Activated CD8-positive, alpha-beta memory T cell treated with anti-CD3 and anti-CD28 coated beads, Interleukin-2, amount 10 ng/mL, durations not matched to agents 7 days and 5 days (primary cell): ENCODE results near the gene FUS. TPM values are rescaled to one million over a fixed set of nuclear protein-coding genes. Genes with fewer than 3 reads are reported as not detected.

Experiments
- ATAC-seq: fragments of 150-1000 bp; cut with Tn5 transposase; one replicate; pipeline ENCODE4 v1.10.0; 2021; ENCODE audit warnings: moderate library complexity
- CTCF ChIA-PET: fragments of 350-600 bp; sonication (Branson Sonifier 250); formaldehyde crosslinking; loops from one replicate; lab custom pipeline; 2021; ENCODE audit warnings: antibody characterized with exemption; lab: Charles Lee
- DNase-seq: peaks from one replicate; pipeline ENCODE4 v3.0.0-alpha.2; 2020
- H3K27ac Mint-ChIP-seq: one replicate; pipeline ENCODE4 v1.8.0; 2021; ENCODE audit warnings: mild to moderate bottlenecking, mixed read lengths
- H3K27me3 Mint-ChIP-seq: one replicate; pipeline ENCODE4 v1.8.0; 2021; ENCODE audit warnings: mixed read lengths
- H3K36me3 Mint-ChIP-seq: one replicate; pipeline ENCODE4 v1.8.0; 2021; ENCODE audit warnings: mild to moderate bottlenecking, mixed read lengths
- H3K4me1 Mint-ChIP-seq: one replicate; pipeline ENCODE4 v1.8.0; 2021; ENCODE audit warnings: mixed read lengths
- H3K4me3 Mint-ChIP-seq: one replicate; pipeline ENCODE4 v1.8.0; 2021; ENCODE audit warnings: mild to moderate bottlenecking, moderate library complexity, mixed read lengths
- H3K9me3 Mint-ChIP-seq: one replicate; pipeline ENCODE4 v1.8.0; 2022; ENCODE audit warnings: low read depth, mixed read lengths
- total RNA-seq, 2 experiments: library from RNA; stranded (reverse); gene quantifications; one replicate each; pipeline ENCODE4 v1.2.3, GENCODE V29; 2021

Gene FUS
- total RNA-seq, 2 experiments from 2014 or later, result 514 to 619 TPM

GRCh38 chr16:31221357-31222160 lies 41.6 kb downstream of the FUS start:
- peaks cover 39% of the 10 kb centered on the region for H3K27me3 Mint-ChIP-seq
- DNase-seq (no peak), ATAC-seq (no peak)
- H3K27ac Mint-ChIP-seq, result no peak overlapping the region
- H3K36me3 Mint-ChIP-seq, result no peaks in the 10 kb centered on the region
- peaks cover 5% of the 10 kb centered on the region for H3K4me1 Mint-ChIP-seq
- CTCF ChIA-PET, result interaction anchor here (0.6 kb wide), 1 partner anchor 236 kb away, joined by 3 read pairs; the partner anchor contains the start of gene HSD3B7
- H3K9me3 Mint-ChIP-seq, result no peaks in the 10 kb centered on the region
- H3K4me3 Mint-ChIP-seq, result no peak overlapping the region

DNA sequence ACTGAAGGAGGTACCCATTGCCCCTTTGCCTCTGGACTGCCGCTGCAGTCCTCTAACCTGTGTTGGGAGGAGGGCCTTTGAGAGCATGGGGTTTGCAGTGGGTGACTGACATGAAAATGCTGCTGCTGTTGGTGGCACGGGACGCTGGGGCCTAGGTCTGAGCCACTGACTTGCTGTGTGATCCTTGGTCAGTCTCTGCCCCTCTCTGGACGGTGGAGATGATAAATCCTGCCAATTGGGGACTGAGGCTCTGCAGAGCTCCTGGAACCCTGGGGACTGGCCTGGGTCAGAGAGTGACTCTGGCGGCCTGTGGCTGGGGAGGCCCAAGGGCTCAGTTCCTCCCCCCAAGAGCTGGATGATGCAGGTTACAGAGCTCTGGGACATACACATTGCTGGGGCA lies 43.1 kb downstream of the FUS start:
- DNase-seq (no peak), ATAC-seq (no peak)
- no peak overlapping the region for H3K27ac Mint-ChIP-seq
- no peak overlapping the region for H3K4me3 Mint-ChIP-seq
- CTCF ChIA-PET, result no interaction called here
- no peaks in the 10 kb centered on the region for H3K36me3 Mint-ChIP-seq
- H3K4me1 Mint-ChIP-seq, result no peaks in the 10 kb centered on the region
- H3K9me3 Mint-ChIP-seq, result no peaks in the 10 kb centered on the region
- H3K27me3 Mint-ChIP-seq, result peaks cover 25% of the 10 kb centered on the region

DNA sequence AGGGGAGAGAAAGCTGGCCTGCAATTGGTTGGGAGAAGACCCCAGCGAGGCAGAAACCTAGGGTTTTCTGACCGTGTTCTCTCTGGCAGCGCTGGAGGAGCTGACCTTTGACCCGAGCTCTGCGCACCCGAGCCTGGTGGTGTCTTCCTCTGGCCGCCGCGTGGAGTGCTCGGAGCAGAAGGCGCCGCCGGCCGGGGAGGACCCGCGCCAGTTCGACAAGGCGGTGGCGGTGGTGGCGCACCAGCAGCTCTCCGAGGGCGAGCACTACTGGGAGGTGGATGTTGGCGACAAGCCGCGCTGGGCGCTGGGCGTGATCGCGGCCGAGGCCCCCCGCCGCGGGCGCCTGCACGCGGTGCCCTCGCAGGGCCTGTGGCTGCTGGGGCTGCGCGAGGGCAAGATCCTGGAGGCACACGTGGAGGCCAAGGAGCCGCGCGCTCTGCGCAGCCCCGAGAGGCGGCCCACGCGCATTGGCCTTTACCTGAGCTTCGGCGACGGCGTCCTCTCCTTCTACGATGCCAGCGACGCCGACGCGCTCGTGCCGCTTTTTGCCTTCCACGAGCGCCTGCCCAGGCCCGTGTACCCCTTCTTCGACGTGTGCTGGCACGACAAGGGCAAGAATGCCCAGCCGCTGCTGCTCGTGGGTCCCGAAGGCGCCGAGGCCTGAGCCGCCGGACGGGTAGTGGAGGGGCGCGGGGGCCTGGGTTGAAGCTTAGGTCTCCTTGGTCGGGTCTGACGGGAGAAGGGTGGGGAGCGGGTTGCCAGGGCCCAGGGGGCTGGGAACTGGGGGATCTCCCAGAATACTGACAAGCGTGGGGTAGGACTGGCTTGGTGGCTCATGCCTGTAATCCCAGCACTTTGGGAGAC lies 44.4 kb downstream of the FUS start:
- CTCF ChIA-PET, result no interaction called here
- no peaks in the 10 kb centered on the region for H3K9me3 Mint-ChIP-seq
- H3K27ac Mint-ChIP-seq, result no peak overlapping the region
- no peak overlapping the region for H3K4me3 Mint-ChIP-seq
- no peaks in the 10 kb centered on the region for H3K4me1 Mint-ChIP-seq
- H3K27me3 Mint-ChIP-seq, result peaks cover 18% of the 10 kb centered on the region
- DNase-seq (no peak), ATAC-seq (no peak)
- H3K36me3 Mint-ChIP-seq, result no peaks in the 10 kb centered on the region

DNA sequence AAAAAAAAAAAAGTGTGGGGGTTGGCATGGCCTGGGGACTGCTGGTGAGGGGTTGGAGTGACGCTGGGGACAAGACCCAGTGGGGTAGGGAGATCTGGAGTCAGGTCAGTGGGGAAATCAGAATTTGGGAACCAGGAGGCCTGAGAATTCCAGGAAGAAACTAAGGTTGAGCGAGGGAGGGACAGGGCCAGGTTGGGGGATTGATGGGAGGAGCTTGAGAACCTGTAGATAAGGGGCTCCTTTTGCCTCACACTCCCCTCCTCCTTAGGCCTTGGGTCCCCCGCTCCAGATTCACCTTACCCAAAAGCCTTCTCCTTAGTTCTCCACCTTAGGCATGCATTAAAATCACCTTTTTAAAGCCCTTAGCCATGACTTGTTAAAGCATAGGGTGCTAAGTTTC lies 45.3 kb downstream of the FUS start:
- peaks cover 18% of the 10 kb centered on the region for H3K27me3 Mint-ChIP-seq
- H3K36me3 Mint-ChIP-seq, result no peaks in the 10 kb centered on the region
- CTCF ChIA-PET, result no interaction called here
- no peak overlapping the region for H3K4me3 Mint-ChIP-seq
- ATAC-seq (no peak), DNase-seq (no peak)
- H3K4me1 Mint-ChIP-seq, result peaks cover 2% of the 10 kb centered on the region
- no peaks in the 10 kb centered on the region for H3K9me3 Mint-ChIP-seq
- no peak overlapping the region for H3K27ac Mint-ChIP-seq

DNA sequence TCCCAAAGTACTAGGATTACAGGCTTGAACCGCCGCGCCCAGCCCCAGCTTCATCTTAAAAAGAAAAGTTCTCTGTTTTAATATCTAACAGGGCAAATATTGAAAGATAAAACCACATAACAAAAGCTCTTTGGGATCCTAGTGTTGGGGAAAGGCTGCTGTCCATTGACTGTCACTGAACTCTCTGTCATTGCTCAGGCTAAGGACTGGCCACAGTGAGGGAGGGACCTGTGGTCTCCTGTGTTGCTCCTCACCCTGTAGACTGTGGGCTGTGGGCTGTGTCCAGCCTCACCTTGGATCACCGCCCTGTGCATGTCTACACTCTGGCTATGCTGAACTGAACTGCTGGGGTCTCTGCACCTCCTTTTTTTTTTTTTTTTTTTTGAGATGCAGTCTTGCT lies 48.3 kb downstream of the FUS start:
- peaks cover 5% of the 10 kb centered on the region for H3K27me3 Mint-ChIP-seq
- H3K4me3 Mint-ChIP-seq, result no peak overlapping the region
- H3K36me3 Mint-ChIP-seq, result no peaks in the 10 kb centered on the region
- no peak overlapping the region for H3K27ac Mint-ChIP-seq
- DNase-seq (no peak), ATAC-seq (no peak)
- H3K9me3 Mint-ChIP-seq, result no peaks in the 10 kb centered on the region
- H3K4me1 Mint-ChIP-seq, result peaks cover 2% of the 10 kb centered on the region
- CTCF ChIA-PET, result no interaction called here

GRCh38 chr16:31229501-31229900 lies 49.6 kb downstream of the FUS start:
- ATAC-seq (no peak), DNase-seq (no peak)
- CTCF ChIA-PET, result interaction anchor here (1.3 kb wide), 1 partner anchor 14 kb away, joined by 5 read pairs; no protein-coding TSS in a partner anchor
- no peak overlapping the region for H3K4me3 Mint-ChIP-seq
- no peaks in the 10 kb centered on the region for H3K9me3 Mint-ChIP-seq
- peaks cover 2% of the 10 kb centered on the region for H3K4me1 Mint-ChIP-seq
- no peak overlapping the region for H3K27ac Mint-ChIP-seq
- H3K27me3 Mint-ChIP-seq, result peaks cover 7% of the 10 kb centered on the region
- H3K36me3 Mint-ChIP-seq, result no peaks in the 10 kb centered on the region

DNA sequence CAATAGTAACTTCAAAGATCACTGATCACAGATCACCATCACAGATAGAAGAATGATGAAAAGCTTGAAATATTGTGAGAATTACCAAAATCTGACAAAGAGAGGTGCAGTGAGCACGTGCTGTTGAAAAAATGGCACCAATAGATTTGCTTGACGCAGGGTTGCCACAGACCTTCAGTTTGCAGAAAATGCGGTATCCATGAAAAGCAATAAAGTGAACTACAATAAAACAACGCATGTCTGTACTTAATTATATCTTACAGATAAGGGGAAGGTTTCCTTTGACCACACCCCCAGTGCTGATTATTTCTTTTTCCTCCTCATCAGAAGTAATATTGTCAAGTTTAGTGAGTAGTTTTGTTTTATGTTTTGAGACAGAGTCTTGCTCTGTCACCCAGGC lies 58.1 kb downstream of the FUS start:
- no peak overlapping the region for H3K27ac Mint-ChIP-seq
- no peaks in the 10 kb centered on the region for H3K36me3 Mint-ChIP-seq
- no peak overlapping the region for H3K4me3 Mint-ChIP-seq
- DNase-seq, result no peak
- H3K9me3 Mint-ChIP-seq, result no peaks in the 10 kb centered on the region
- no peak for ATAC-seq
- H3K27me3 Mint-ChIP-seq, result peaks cover 9% of the 10 kb centered on the region
- no peaks in the 10 kb centered on the region for H3K4me1 Mint-ChIP-seq
- CTCF ChIA-PET, result interaction anchor here (1.1 kb wide), 1 partner anchor 16 kb away, joined by 3 read pairs; no protein-coding TSS in a partner anchor

Other genes starting within 250 kb of the FUS start
- gene ORAI3, start 231.1 kb upstream of the FUS start, total RNA-seq, result 10 to 100 TPM; 19.5 to 20.5 TPM
- gene SETD1A, start 222.4 kb upstream of the FUS start, total RNA-seq, result 10 to 100 TPM; 23.9 to 26.4 TPM
- gene HSD3B7, start 194.9 kb upstream of the FUS start, total RNA-seq, result 1 to 10 TPM; 6.6 to 9.7 TPM
- gene STX1B, start 169.5 kb upstream of the FUS start, total RNA-seq, result 1 to 10 TPM; 3.5 to 3.6 TPM
- 10 to 100 TPM; 60.0 to 75.6 TPM for gene STX4, start 146.6 kb upstream of the FUS start, total RNA-seq
- gene ZNF668, start 105.9 kb upstream of the FUS start, total RNA-seq, result 10 to 100 TPM; 18.0 to 20.5 TPM
- gene ZNF646, start 105.7 kb upstream of the FUS start, total RNA-seq, result 10 to 100 TPM; 31.8 to 37.7 TPM
- 1 to 10 TPM; 5.3 to 6.6 TPM for gene PRSS53, start 91.2 kb upstream of the FUS start, total RNA-seq
- 10 to 100 TPM; 66.3 to 68.9 TPM for gene VKORC1, start 85.3 kb upstream of the FUS start, total RNA-seq
- 10 to 100 TPM; 34.7 to 35.4 TPM for gene BCKDK, start 71.8 kb upstream of the FUS start, total RNA-seq
- gene KAT8, start 62.5 kb upstream of the FUS start, total RNA-seq, result 10 to 100 TPM; 54.8 to 56.1 TPM
- gene PRSS8, start 44.4 kb upstream of the FUS start, total RNA-seq, result not detected
- gene PRSS36, start 30.1 kb upstream of the FUS start, total RNA-seq, result under 1 TPM; 0.59 to 0.96 TPM
- gene PYCARD, start 22.6 kb downstream of the FUS start, total RNA-seq, result 10 to 100 TPM; 55.4 to 99.1 TPM
- gene TRIM72, start 34.0 kb downstream of the FUS start, total RNA-seq, result not detected
- gene PYDC1, start 37.0 kb downstream of the FUS start, total RNA-seq, result not detected
- 10 to 100 TPM in 1 of 2 experiments, 1 to 10 TPM in 1; 8.0 to 24.1 TPM for gene ITGAM, start 79.8 kb downstream of the FUS start, total RNA-seq
- gene ITGAX, start 175.0 kb downstream of the FUS start, total RNA-seq, result 10 to 100 TPM; 56.8 to 62.0 TPM
- gene ITGAD, start 213.2 kb downstream of the FUS start, total RNA-seq, result under 1 TPM; 0.09 to 0.23 TPM
- gene COX6A2, start 248.2 kb downstream of the FUS start, total RNA-seq, result not detected